Keratinocyte (primary cell): Measurements from ENCODE around the gene SNX11. TPM values are rescaled to one million over a fixed set of nuclear protein-coding genes. Genes with fewer than 3 reads are reported as not detected.

Experiments used
- DNase-seq: peaks from one replicate; pipeline ENCODE4 v3.0.0-alpha.2; 2011; ENCODE audit warnings: low read depth, missing footprints, low spot score
- FAIRE-seq: peaks from 2 replicates; lab custom pipeline; 2011; peaks lifted over from hg19 to GRCh38; lab: Jason Lieb, UNC
- H2AFZ ChIP-seq: 2 replicates; pipeline ENCODE4 v1.6.0; 2012; ENCODE audit warnings: low read length, control low read depth, inconsistent platforms; ENCODE audit not compliant: control insufficient read depth
- H3K27ac ChIP-seq: 2 replicates; pipeline ENCODE4 v1.5.1; 2011; ENCODE audit warnings: low read length; ENCODE audit not compliant: control insufficient read depth, insufficient read depth
- H3K27me3 ChIP-seq: 3 replicates; pipeline ENCODE4 v1.6.0; 2011; ENCODE audit warnings: low read length; ENCODE audit not compliant: control insufficient read depth, insufficient read depth; ENCODE audit errors: extremely low read depth
- H3K36me3 ChIP-seq, 2 experiments: 2 replicates in 1 of 2; 3 replicates in 1 of 2; pipeline ENCODE4 v1.5.1; 2011; ENCODE audit warnings: low read length in 2 of 2, mild to moderate bottlenecking in 1 of 2; ENCODE audit not compliant: control insufficient read depth in 2 of 2, insufficient read depth in 2 of 2; ENCODE audit errors: extremely low read depth in 1 of 2
- H3K4me1 ChIP-seq: 3 replicates; pipeline ENCODE4 v1.5.1; 2011; ENCODE audit warnings: low read length; ENCODE audit not compliant: control insufficient read depth, insufficient read depth; ENCODE audit errors: extremely low read depth
- H3K4me2 ChIP-seq: 3 replicates; pipeline ENCODE4 v1.6.0; 2011; ENCODE audit warnings: low read depth, low read length; ENCODE audit not compliant: control insufficient read depth, insufficient read depth; ENCODE audit errors: extremely low read depth
- H3K4me3 ChIP-seq, 3 experiments: fragments of 200-600 bp in 1 of 3; sonication (generic) in 1 of 3; 2 replicates in 2 of 3; 3 replicates in 1 of 3; pipeline ENCODE4 v1.5.1; 2011 to 2016; ENCODE audit warnings: low read length in 3 of 3, mild to moderate bottlenecking in 3 of 3, control low read depth in 2 of 3, inconsistent platforms in 1 of 3, low read depth in 1 of 3, mixed read lengths in 1 of 3, mixed run types in 1 of 3, moderate library complexity in 1 of 3; ENCODE audit not compliant: control insufficient read depth in 2 of 3, insufficient read depth in 2 of 3; ENCODE audit errors: extremely low read depth in 1 of 3
- H3K79me2 ChIP-seq: 2 replicates; pipeline ENCODE4 v1.6.0; 2012; ENCODE audit warnings: low read length; ENCODE audit not compliant: control insufficient read depth, insufficient read depth
- H3K9ac ChIP-seq: 3 replicates; pipeline ENCODE4 v1.6.0; 2011; ENCODE audit warnings: low read length; ENCODE audit not compliant: control insufficient read depth, insufficient read depth; ENCODE audit errors: extremely low read depth
- H3K9me1 ChIP-seq: 3 replicates; pipeline ENCODE4 v1.6.0; 2011; ENCODE audit warnings: low read length; ENCODE audit not compliant: control insufficient read depth, insufficient read depth; ENCODE audit errors: extremely low read depth
- H3K9me3 ChIP-seq: 2 replicates; pipeline ENCODE4 v1.5.1; 2012; ENCODE audit warnings: low read depth, low read length; ENCODE audit not compliant: control insufficient read depth
- H4K20me1 ChIP-seq: 3 replicates; pipeline ENCODE4 v1.6.0; 2011; ENCODE audit warnings: low read length; ENCODE audit not compliant: control insufficient read depth, insufficient read depth; ENCODE audit errors: extremely low read depth
- CTCF ChIP-seq, 3 experiments: IDR thresholded peaks in 1 of 3; conservative IDR thresholded peaks in 1 of 3; optimal IDR thresholded peaks in 1 of 3; 2 replicates in 2 of 3; 3 replicates in 1 of 3; pipeline versions ENCODE3 to v1.5.1; 2011; ENCODE audit warnings: low read length in 3 of 3, mild to moderate bottlenecking in 3 of 3, moderate library complexity in 2 of 3, control low read depth in 1 of 3, inconsistent platforms in 1 of 3; ENCODE audit not compliant: insufficient read depth in 2 of 3; ENCODE audit errors: extremely low read depth in 1 of 3
- EZH2 ChIP-seq: IDR thresholded peaks from one replicate; pipeline ENCODE4 v1.6.1; 2012; ENCODE audit warnings: inconsistent platforms, mild to moderate bottlenecking, low read length, moderate library complexity
- dilution Hi-C: fragments of 300-500 bp; cut with MboI; formaldehyde crosslinking; loops from one replicate; pipeline ENCODE4 v1.7.0; 2020; ENCODE audit warnings: low sequenced_read_pairs; ENCODE audit not compliant: extremely low pct_ligation_motif_present
- polyA plus RNA-seq, 5 experiments: library from polyadenylated mRNA; depleted of rRNA in 3 of 5; stranded (reverse) in 3 of 5; stranded (forward) in 1 of 5; unstranded in 1 of 5; fragments of >200 nt; gene quantifications; 1 replicate in 1 of 5; 2 replicates in 3 of 5; 3 replicates in 1 of 5; pipeline versions ENCODE4 v1.2.1 to v1.2.3, GENCODE V29; 2011 to 2012; ENCODE audit warnings: missing spikeins in 2 of 5, low read depth in 1 of 5, low replicate concordance in 1 of 5

The SNX11 gene
- polyA plus RNA-seq, 1 donor (not counting 4 experiments of a cell fraction or from before 2014, with no cell fraction given): 21.0 TPM

GRCh38 chr17:48081858-48082257, 25.7 kb upstream of the SNX11 start:
- Histone ChIP-seq H3K27ac (no peak overlapping the region), H3K9me1 (no peaks in the 10 kb centered on the region), H3K36me3 (peaks cover 0 to under 1% of the 10 kb centered on the region in 2 experiments), H3K4me1 (peaks cover 4% of the 10 kb centered on the region), H3K27me3 (no peaks in the 10 kb centered on the region), H3K9ac (no peak overlapping the region), H2AFZ (no peak overlapping the region), H3K9me3 (no peaks in the 10 kb centered on the region), H3K4me3 (no peak overlapping the region), H4K20me1 (no peaks in the 10 kb centered on the region), H3K4me2 (no peak overlapping the region), H3K79me2 (peaks cover 81% of the 10 kb centered on the region)
- FAIRE-seq (no peak), DNase-seq (no peak)
- dilution Hi-C loops: no loop called here
- TF ChIP-seq EZH2 (no peak), CTCF (optimal IDR thresholded peaks at IDR 0.05 in 1 of 3, IDR thresholded peaks at IDR 0.05 in 1 of 3, conservative IDR thresholded peaks at IDR 0.05 in 1 of 3; ENCODE audit: extremely low read depth in 1 of 3, insufficient read depth in 2 of 3, low read length in 3 of 3) (no peak)

GRCh38 chr17:48084932-48085331, 22.6 kb upstream of the SNX11 start:
- no peaks in the 10 kb centered on the region for H3K27me3 ChIP-seq
- dilution Hi-C loops: no loop called here
- peaks cover 81% of the 10 kb centered on the region for H3K79me2 ChIP-seq
- no peak overlapping the region for H3K4me2 ChIP-seq
- DNase-seq (no peak), FAIRE-seq (no peak)
- H3K9ac ChIP-seq: no peak overlapping the region
- H3K27ac ChIP-seq: no peak overlapping the region
- no peak overlapping the region for H3K4me3 ChIP-seq
- TF ChIP-seq EZH2 (no peak), CTCF (optimal IDR thresholded peaks at IDR 0.05 in 1 of 3, IDR thresholded peaks at IDR 0.05 in 1 of 3, conservative IDR thresholded peaks at IDR 0.05 in 1 of 3; ENCODE audit: extremely low read depth in 1 of 3, insufficient read depth in 2 of 3, low read length in 3 of 3) (no peak)
- no peaks in the 10 kb centered on the region for H4K20me1 ChIP-seq
- no peaks in the 10 kb centered on the region for H3K9me1 ChIP-seq
- no peaks in the 10 kb centered on the region for H3K36me3 ChIP-seq
- no peaks in the 10 kb centered on the region for H3K9me3 ChIP-seq
- no peak overlapping the region for H2AFZ ChIP-seq
- H3K4me1 ChIP-seq: peaks cover 2% of the 10 kb centered on the region
